ENCODE measurements around the gene C1QTNF8. TPM values are rescaled to one million over a fixed set of nuclear protein-coding genes. Genes with fewer than 3 reads are reported as not detected.

Gene C1QTNF8
- total and polyA plus RNA-seq, 2 of the 13 experiments (the other 11 are each of a cell fraction or from before 2014, with no cell fraction given): 0.09 TPM; not detected in 1

GRCh38 chr16:1076801-1077576 lies 19.1 kb downstream of the C1QTNF8 start (continued):
- TF ChIP-seq ZHX2 (IDR thresholded peaks at IDR 0.05; ENCODE audit: low read depth): peak; percentile 52; the same call in 1 of the 2 replicates
- TF ChIP-seq ZHX2 (CRISPR knock-in tag; IDR thresholded peaks at IDR 0.05; ENCODE audit: borderline replicate concordance): no peak
- peak; percentile 67; the same call in 1 of the 2 replicates for TF ChIP-seq HIVEP1 (CRISPR knock-in tag; IDR thresholded peaks at IDR 0.05)
- peak; percentile 60; the same call in 1 of the 2 replicates for TF ChIP-seq ZNF543 (CRISPR knock-in tag; IDR thresholded peaks at IDR 0.05)
- no peak for TF ChIP-seq IKZF1 (IDR thresholded peaks at IDR 0.05)
- TF ChIP-seq ZFP36L1 (CRISPR knock-in tag; IDR thresholded peaks at IDR 0.05): no peak
- TF ChIP-seq ZNF143 (CRISPR knock-in tag; IDR thresholded peaks at IDR 0.05): no peak
- TF ChIP-seq ZNF572 (CRISPR knock-in tag; IDR thresholded peaks at IDR 0.05): peak; percentile 56; the same call in 1 of the 2 replicates
- TF ChIP-seq THRA (CRISPR knock-in tag; IDR thresholded peaks at IDR 0.05; ENCODE audit: borderline replicate concordance): peak; percentile 93
- no peak for TF ChIP-seq ARID2 (CRISPR knock-in tag; IDR thresholded peaks at IDR 0.05; ENCODE audit: borderline replicate concordance)
- TF ChIP-seq BCL6 (CRISPR knock-in tag; IDR thresholded peaks at IDR 0.05): peak; percentile 60; the same call in 1 of the 2 replicates
- no peak for TF ChIP-seq ATF7 (IDR thresholded peaks at IDR 0.05)
- TF ChIP-seq ATF7 (CRISPR knock-in tag; IDR thresholded peaks at IDR 0.05): no peak
- TF ChIP-seq ZBTB38 (CRISPR knock-in tag; IDR thresholded peaks at IDR 0.05): peak; percentile 57
- no peak for TF ChIP-seq ZNF362 (CRISPR knock-in tag; IDR thresholded peaks at IDR 0.05; ENCODE audit: borderline replicate concordance)
- TF ChIP-seq TMF1 (CRISPR knock-in tag; IDR thresholded peaks at IDR 0.05; ENCODE audit: low read depth): no peak
- 0 out of 2 replicates have a peak, but pooled peaks have one; percentile 21 for TF ChIP-seq ZNF761 (CRISPR knock-in tag; conservative IDR thresholded peaks at IDR 0.05)
- TF ChIP-seq ZNF513 (CRISPR knock-in tag; conservative IDR thresholded peaks at IDR 0.05): no peak
